ENCODE measurements around the gene KDM4E. TPM values are rescaled to one million over a fixed set of nuclear protein-coding genes. Genes with fewer than 3 reads are reported as not detected.

The KDM4E gene
- total RNA-seq, 1 experiment from 2014 or later = not detected

GRCh38 chr11:94998285-94998684 lies 26.8 kb upstream of the KDM4E start:
- intact Hi-C loops (cut with micrococcal nuclease) = no loop called here
- Histone ChIP-seq H3K9me3 (ENCODE audit: low read length) (no peaks in the 10 kb centered on the region), H3K4me2 (ENCODE audit: low read length) (no peak overlapping the region), H3K4me1 (ENCODE audit: insufficient read depth, low read length) (no peaks in the 10 kb centered on the region), H3K9ac (ENCODE audit: low read length) (no peak overlapping the region), H3F3A (ENCODE audit: low read length, unreplicated experiment) (no peaks in the 10 kb centered on the region), H3K79me2 (ENCODE audit: low read length) (no peaks in the 10 kb centered on the region), H2AFZ (ENCODE audit: low read length) (no peak overlapping the region), H3K9me2 (replicated peaks; ENCODE audit: low read length) (no peaks in the 10 kb centered on the region), H3K27ac (ENCODE audit: low read length) (no peak overlapping the region), H3K4me3 (ENCODE audit: low read length) (no peak overlapping the region), H3K36me3 (ENCODE audit: low read depth, low read length) (no peaks in the 10 kb centered on the region), H3K27me3 (ENCODE audit: low read length) (no peaks in the 10 kb centered on the region), H4K20me1 (ENCODE audit: low read length) (no peaks in the 10 kb centered on the region)
- ChIA-PET POLR2A (ENCODE audit: unreplicated experiment) (no interaction called here), CTCF (no interaction called here)
- DNase-seq (no peak), ATAC-seq (no peak)
- no TSS peak for BruUV-seq (replicated peaks)
- no peak for TF ChIP-seq CTCF (conservative IDR thresholded peaks at IDR 0.05; ENCODE audit: low read depth, low read length)
- no peak for TF ChIP-seq EZH2 (IDR thresholded peaks at IDR 0.05; ENCODE audit: low read length, unreplicated experiment)
- no peak for TF ChIP-seq EZH2phosphoT487 (IDR thresholded peaks at IDR 0.05; ENCODE audit: borderline replicate concordance, low read length)

GRCh38 chr11:95003716-95004115 lies 21.3 kb upstream of the KDM4E start:
- Histone ChIP-seq H3K36me3 (ENCODE audit: low read depth, low read length) (no peaks in the 10 kb centered on the region), H3K27me3 (ENCODE audit: low read length) (no peaks in the 10 kb centered on the region), H3F3A (ENCODE audit: low read length, unreplicated experiment) (no peaks in the 10 kb centered on the region), H3K4me3 (ENCODE audit: low read length) (no peak overlapping the region), H2AFZ (ENCODE audit: low read length) (no peak overlapping the region), H4K20me1 (ENCODE audit: low read length) (no peaks in the 10 kb centered on the region), H3K9me2 (replicated peaks; ENCODE audit: low read length) (no peaks in the 10 kb centered on the region), H3K9ac (ENCODE audit: low read length) (no peak overlapping the region), H3K4me2 (ENCODE audit: low read length) (peak overlapping the region; percentile 32), H3K27ac (ENCODE audit: low read length) (no peak overlapping the region), H3K4me1 (ENCODE audit: insufficient read depth, low read length) (peaks cover 14% of the 10 kb centered on the region), H3K79me2 (ENCODE audit: low read length) (no peaks in the 10 kb centered on the region), H3K9me3 (ENCODE audit: low read length) (no peaks in the 10 kb centered on the region)
- intact Hi-C loops (cut with micrococcal nuclease) = no loop called here
- TF ChIP-seq EZH2 (IDR thresholded peaks at IDR 0.05; ENCODE audit: low read length, unreplicated experiment) = no peak
- TF ChIP-seq EZH2phosphoT487 (IDR thresholded peaks at IDR 0.05; ENCODE audit: borderline replicate concordance, low read length) = no peak
- TF ChIP-seq CTCF (conservative IDR thresholded peaks at IDR 0.05; ENCODE audit: low read depth, low read length) = no peak
- no TSS peak for BruUV-seq (replicated peaks)
- no peak for ATAC-seq
- ChIA-PET CTCF (no interaction called here), POLR2A (ENCODE audit: unreplicated experiment) (interaction anchor here (0.8 kb wide), 1 partner anchor 1154 kb away, joined by 6 read pairs; the partner anchor contains the start of gene VSTM5)
- DNase-seq = no peak

GRCh38 chr11:95005642-95006041 lies 19.4 kb upstream of the KDM4E start:
- Histone ChIP-seq H3K79me2 (ENCODE audit: low read length) (no peaks in the 10 kb centered on the region), H3K27ac (ENCODE audit: low read length) (no peak overlapping the region), H3K4me1 (ENCODE audit: insufficient read depth, low read length) (peaks cover 14% of the 10 kb centered on the region), H2AFZ (ENCODE audit: low read length) (no peak overlapping the region), H3K9ac (ENCODE audit: low read length) (no peak overlapping the region), H4K20me1 (ENCODE audit: low read length) (no peaks in the 10 kb centered on the region), H3K4me2 (ENCODE audit: low read length) (no peak overlapping the region), H3K9me3 (ENCODE audit: low read length) (no peaks in the 10 kb centered on the region), H3F3A (ENCODE audit: low read length, unreplicated experiment) (no peaks in the 10 kb centered on the region), H3K9me2 (replicated peaks; ENCODE audit: low read length) (no peaks in the 10 kb centered on the region), H3K4me3 (ENCODE audit: low read length) (no peak overlapping the region), H3K36me3 (ENCODE audit: low read depth, low read length) (no peaks in the 10 kb centered on the region), H3K27me3 (ENCODE audit: low read length) (peaks cover 12% of the 10 kb centered on the region; the same call in 1 of the 2 replicates)
- BruUV-seq (replicated peaks) = no TSS peak
- ChIA-PET POLR2A (ENCODE audit: unreplicated experiment) (interaction anchor here (0.7 kb wide), 1 partner anchor 820 kb away, joined by 5 read pairs; no protein-coding TSS in a partner anchor), CTCF (no interaction called here)
- intact Hi-C loops (cut with micrococcal nuclease) = no loop called here
- no peak for TF ChIP-seq CTCF (conservative IDR thresholded peaks at IDR 0.05; ENCODE audit: low read depth, low read length)
- TF ChIP-seq EZH2phosphoT487 (IDR thresholded peaks at IDR 0.05; ENCODE audit: borderline replicate concordance, low read length) = no peak
- no peak for DNase-seq
- no peak for ATAC-seq
